Upper lobe of right lung (tissue), 1 donor: ENCODE measurements around the gene CAMKMT. TPM values are rescaled to one million over a fixed set of nuclear protein-coding genes. Genes with fewer than 3 reads are reported as not detected.

Source experiments
- ATAC-seq: fragments of 200-7000 bp; cut with Tn5 transposase; one replicate; pipeline ENCODE4 v1.9.1; 2020; ENCODE audit warnings: mild to moderate bottlenecking, moderate library complexity
- DNase-seq: peaks from one replicate; pipeline ENCODE4 v3.0.0-alpha.2; 2020
- H3K27ac ChIP-seq: fragments of 200-600 bp; one replicate; pipeline ENCODE4 v1.8.0; 2022
- H3K27me3 ChIP-seq: fragments of 200-600 bp; one replicate; pipeline ENCODE4 v1.8.0; 2022; ENCODE audit warnings: mild to moderate bottlenecking
- H3K36me3 ChIP-seq: fragments of 200-600 bp; one replicate; pipeline ENCODE4 v1.8.0; 2022
- H3K4me1 ChIP-seq: fragments of 200-600 bp; one replicate; pipeline ENCODE4 v1.8.0; 2022
- H3K4me3 ChIP-seq: fragments of 200-600 bp; one replicate; pipeline ENCODE4 v1.8.0; 2022; ENCODE audit warnings: mild to moderate bottlenecking
- H3K9me3 ChIP-seq: fragments of 200-600 bp; one replicate; pipeline ENCODE4 v1.8.0; 2022
- intact Hi-C: fragments of 100-400 bp; cut with DNase I; formaldehyde crosslinking; loops from one replicate; pipeline ENCODE4 v1.11.0; 2022
- total RNA-seq: library from RNA; stranded (reverse); fragmentation: NEBNext Ultra II Directional; extraction: Animal tissue kit (Norgen Biotek cat#: 25700); gene quantifications from one replicate; pipeline ENCODE4 v1.2.1, GENCODE V29; 2021
- TF ChIP-seq, protein P1 (sequence below): fragments of 200-600 bp; IDR thresholded peaks from one replicate; pipeline ENCODE4 v1.8.0; 2022; ENCODE audit warnings: antibody characterized with exemption
- donor health status: DM: no; HTN: yes; CAD: no; lungs with severe emphysema.

Gene CAMKMT
- total RNA-seq, 1 donor from 2014 or later: 10.5 TPM

- DNase-seq (no peak), ATAC-seq (no peak)
- intact Hi-C loops: no loop called here
- H3K9me3 ChIP-seq: no peaks in the 10 kb centered on the region
- H3K27ac ChIP-seq: no peak overlapping the region
- H3K4me1 ChIP-seq: no peaks in the 10 kb centered on the region
- TF ChIP-seq, protein P1, sequence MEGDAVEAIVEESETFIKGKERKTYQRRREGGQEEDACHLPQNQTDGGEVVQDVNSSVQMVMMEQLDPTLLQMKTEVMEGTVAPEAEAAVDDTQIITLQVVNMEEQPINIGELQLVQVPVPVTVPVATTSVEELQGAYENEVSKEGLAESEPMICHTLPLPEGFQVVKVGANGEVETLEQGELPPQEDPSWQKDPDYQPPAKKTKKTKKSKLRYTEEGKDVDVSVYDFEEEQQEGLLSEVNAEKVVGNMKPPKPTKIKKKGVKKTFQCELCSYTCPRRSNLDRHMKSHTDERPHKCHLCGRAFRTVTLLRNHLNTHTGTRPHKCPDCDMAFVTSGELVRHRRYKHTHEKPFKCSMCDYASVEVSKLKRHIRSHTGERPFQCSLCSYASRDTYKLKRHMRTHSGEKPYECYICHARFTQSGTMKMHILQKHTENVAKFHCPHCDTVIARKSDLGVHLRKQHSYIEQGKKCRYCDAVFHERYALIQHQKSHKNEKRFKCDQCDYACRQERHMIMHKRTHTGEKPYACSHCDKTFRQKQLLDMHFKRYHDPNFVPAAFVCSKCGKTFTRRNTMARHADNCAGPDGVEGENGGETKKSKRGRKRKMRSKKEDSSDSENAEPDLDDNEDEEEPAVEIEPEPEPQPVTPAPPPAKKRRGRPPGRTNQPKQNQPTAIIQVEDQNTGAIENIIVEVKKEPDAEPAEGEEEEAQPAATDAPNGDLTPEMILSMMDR: no peak
- peaks cover 92% of the 10 kb centered on the region for H3K36me3 ChIP-seq
- no peak overlapping the region for H3K4me3 ChIP-seq
- no peaks in the 10 kb centered on the region for H3K27me3 ChIP-seq
Measured at GRCh38 chr2:44333994-44334393, 27.8 kb upstream of the CAMKMT start.

GRCh38 chr2:44335806-44336538 lies 25.8 kb upstream of the CAMKMT start:
- TF ChIP-seq, protein P1: no peak
- ATAC-seq: no peak
- H3K4me1 ChIP-seq: no peaks in the 10 kb centered on the region
- intact Hi-C loops: no loop called here
- DNase-seq: no peak
- H3K4me3 ChIP-seq: no peak overlapping the region
- H3K27me3 ChIP-seq: no peaks in the 10 kb centered on the region
- no peaks in the 10 kb centered on the region for H3K9me3 ChIP-seq
- no peak overlapping the region for H3K27ac ChIP-seq
- H3K36me3 ChIP-seq: peaks cover 97% of the 10 kb centered on the region

- Histone ChIP-seq H3K36me3 (peaks cover 79% of the 10 kb centered on the region), H3K4me1 (peaks cover 4% of the 10 kb centered on the region), H3K9me3 (no peaks in the 10 kb centered on the region), H3K27ac (no peak overlapping the region), H3K27me3 (no peaks in the 10 kb centered on the region), H3K4me3 (no peak overlapping the region)
- no peak for ATAC-seq
- no peak for DNase-seq
- TF ChIP-seq, protein P1: peak; percentile 17
- intact Hi-C loops: no loop called here
Measured at GRCh38 chr2:44342854-44343253, 18.9 kb upstream of the CAMKMT start.

GRCh38 chr2:44347526-44347925 lies 14.2 kb upstream of the CAMKMT start:
- Histone ChIP-seq H3K27me3 (no peaks in the 10 kb centered on the region), H3K4me1 (peaks cover 4% of the 10 kb centered on the region), H3K4me3 (no peak overlapping the region), H3K36me3 (peaks cover 34% of the 10 kb centered on the region), H3K9me3 (no peaks in the 10 kb centered on the region), H3K27ac (no peak overlapping the region)
- intact Hi-C loops: no loop called here
- ATAC-seq (no peak), DNase-seq (no peak)
- TF ChIP-seq, protein P1: no peak

- no peak for DNase-seq
- Histone ChIP-seq H3K27me3 (no peaks in the 10 kb centered on the region), H3K27ac (no peak overlapping the region), H3K36me3 (peaks cover 25% of the 10 kb centered on the region), H3K9me3 (no peaks in the 10 kb centered on the region), H3K4me3 (no peak overlapping the region), H3K4me1 (peaks cover 4% of the 10 kb centered on the region)
- intact Hi-C loops: no loop called here
- no peak for ATAC-seq
- TF ChIP-seq, protein P1: no peak
Measured at GRCh38 chr2:44348400-44348799, 13.3 kb upstream of the CAMKMT start.
